Right cardiac atrium (tissue), 5 donors: Measurements from ENCODE around the gene KIF1B. TPM values are rescaled to one million over a fixed set of nuclear protein-coding genes. Genes with fewer than 3 reads are reported as not detected.

Source experiments
- ATAC-seq, 2 donors: fragments of 200-7000 bp; cut with Tn5 transposase; one replicate each; pipeline versions ENCODE4 v1.8.0 to v1.9.1; 2020; ENCODE audit warnings: moderate library complexity in 2 of 2, mild to moderate bottlenecking in 1 of 2
- DNase-seq, 3 donors: peaks; one replicate each; pipeline ENCODE4 v3.0.0-alpha.2; 2020
- H3K27ac ChIP-seq: one replicate; pipeline ENCODE4 v1.5.1; 2013; ENCODE audit warnings: mild to moderate bottlenecking, low read length, control low read depth, moderate library complexity
- H3K27me3 ChIP-seq: one replicate; pipeline ENCODE4 v1.6.1; 2013; ENCODE audit not compliant: control insufficient read depth, insufficient read depth
- H3K4me1 ChIP-seq: one replicate; pipeline ENCODE4 v1.6.1; 2013; ENCODE audit warnings: low read length; ENCODE audit not compliant: control insufficient read depth, insufficient read depth
- H3K4me3 ChIP-seq: one replicate; pipeline ENCODE4 v1.5.1; 2013; ENCODE audit warnings: low read length, control low read depth
- H3K9me3 ChIP-seq: one replicate; pipeline ENCODE4 v1.6.1; 2013; ENCODE audit warnings: low read length; ENCODE audit not compliant: control insufficient read depth
- WGBS: extraction: QIAGEN DNeasy Blood & Tissue Kit; methylation state at CpG from one replicate; pipeline ENCODE4 v1.1.7; 2013; 5-methylcytosine and 5-hydroxymethylcytosine counted together
- intact Hi-C, 4 donors: fragments of 100-400 bp; cut with DNase I; formaldehyde crosslinking; loops; one replicate each; pipeline versions ENCODE4 v1.11.0 to v1.14.0; 2022 to 2023
- polyA plus RNA-seq: library from polyadenylated mRNA; stranded (reverse); fragments of 200-250 nt; gene quantifications from one replicate; pipeline ENCODE4 v1.2.3, GENCODE V29; 2013
- total RNA-seq, 4 donors: library from RNA; stranded (reverse); fragmentation: NEBNext Ultra II Directional; extraction: Animal tissue kit (Norgen Biotek cat#: 25700); gene quantifications; one replicate each; pipeline ENCODE4 v1.2.1, GENCODE V29; 2021
- donor health status: healthy with polysubstance abuse.
- donor health status: DM: no; HTN: yes; CAD: no.
- donor health status: DM: no; HTN: no; CAD: no.
- donor health status: DM: no; HTN: yes; CAD: no; lungs with severe emphysema.
- donor health status: DM: yes; HTN: yes; CAD: no.

The KIF1B gene
- total and polyA plus RNA-seq, 5 donors, result 23.8 to 67.9 (median 62.2) TPM

GRCh38 chr1:10387677-10388386, 177.5 kb downstream of the KIF1B start:
- WGBS, result 23% methylated on average over 3 of the region's 3 CpGs
- DNase-seq, result peak; percentile 64 to 83 (median 68)
- Histone ChIP-seq H3K27me3 (no peaks in the 10 kb centered on the region), H3K27ac (peak overlapping the region; percentile 61), H3K9me3 (no peaks in the 10 kb centered on the region), H3K4me3 (no peak overlapping the region), H3K4me1 (peaks cover 3% of the 10 kb centered on the region)
- ATAC-seq, result peak; percentile 80 to 93
- intact Hi-C loops, result no loop called here

GRCh38 chr1:10388387-10388715, 178.0 kb downstream of the KIF1B start:
- Histone ChIP-seq H3K9me3 (no peaks in the 10 kb centered on the region), H3K4me3 (no peak overlapping the region), H3K4me1 (peaks cover 3% of the 10 kb centered on the region), H3K27ac (no peak overlapping the region), H3K27me3 (no peaks in the 10 kb centered on the region)
- 57% methylated on average over 3 of the region's 3 CpGs for WGBS
- ATAC-seq, result peak in 1 of 2 donors; percentile 13
- intact Hi-C loops, result no loop called here
- DNase-seq, result no peak

GRCh38 chr1:10389271-10389973, 179.1 kb downstream of the KIF1B start:
- Histone ChIP-seq H3K4me1 (peaks cover 3% of the 10 kb centered on the region), H3K9me3 (no peaks in the 10 kb centered on the region), H3K27ac (no peak overlapping the region), H3K4me3 (no peak overlapping the region), H3K27me3 (no peaks in the 10 kb centered on the region)
- ATAC-seq (no peak), DNase-seq (no peak)
- intact Hi-C loops, result no loop called here
- WGBS, result 94% methylated on average over 6 of the region's 6 CpGs

- DNase-seq (no peak), ATAC-seq (no peak)
- Histone ChIP-seq H3K4me3 (no peak overlapping the region), H3K4me1 (no peaks in the 10 kb centered on the region), H3K27me3 (no peaks in the 10 kb centered on the region), H3K9me3 (no peaks in the 10 kb centered on the region), H3K27ac (no peak overlapping the region)
- WGBS, result 94% methylated on average over 3 of the region's 3 CpGs
- intact Hi-C loops, result no loop called here
Observed at GRCh38 chr1:10396870-10397269, 186.5 kb downstream of the KIF1B start.

GRCh38 chr1:10398278-10398733, 187.9 kb downstream of the KIF1B start:
- DNase-seq, result no peak
- Histone ChIP-seq H3K9me3 (no peaks in the 10 kb centered on the region), H3K27ac (peak overlapping the region; percentile 19), H3K4me1 (no peaks in the 10 kb centered on the region), H3K4me3 (peak overlapping the region; percentile 46), H3K27me3 (no peaks in the 10 kb centered on the region)
- WGBS, result under 1% methylated on average over 34 of the region's 34 CpGs
- ATAC-seq, result no peak
- intact Hi-C loops, result no loop called here

- H3K27me3 ChIP-seq, result no peaks in the 10 kb centered on the region
- WGBS, result under 1% methylated on average over 76 of the region's 76 CpGs
- intact Hi-C loops, result no loop called here
- no peaks in the 10 kb centered on the region for H3K9me3 ChIP-seq
- DNase-seq (peak; percentile 99 to 100 (median 99)), ATAC-seq (peak; percentile 100)
- H3K4me1 ChIP-seq, result no peaks in the 10 kb centered on the region
- H3K4me3 ChIP-seq, result peak within 1 kb of the TSS; percentile 77
- H3K27ac ChIP-seq, result peak within 1 kb of the TSS; percentile 69
Observed at GRCh38 chr1:10398734-10399443, 188.5 kb downstream of the KIF1B start, which contains the start of gene PGD. Gene PGD (plus strand): TSS chr1:10399064. CDS start chr1:10399118, 54 bp downstream.

GRCh38 chr1:10399444-10399941, 189.1 kb downstream of the KIF1B start:
- peak in 2 of 3 donors; percentile 28 to 69 for DNase-seq
- ATAC-seq, result no peak
- peak overlapping the region; percentile 77 for H3K4me3 ChIP-seq
- H3K9me3 ChIP-seq, result no peaks in the 10 kb centered on the region
- no peaks in the 10 kb centered on the region for H3K27me3 ChIP-seq
- no peaks in the 10 kb centered on the region for H3K4me1 ChIP-seq
- under 1% methylated on average over 42 of the region's 42 CpGs for WGBS
- peak overlapping the region; percentile 69 for H3K27ac ChIP-seq
- intact Hi-C loops, result no loop called here

- 54% methylated on average over 8 of the region's 8 CpGs for WGBS
- no peak for DNase-seq
- ATAC-seq, result no peak
- no peaks in the 10 kb centered on the region for H3K4me1 ChIP-seq
- intact Hi-C loops, result no loop called here
- H3K9me3 ChIP-seq, result no peaks in the 10 kb centered on the region
- H3K27me3 ChIP-seq, result no peaks in the 10 kb centered on the region
- H3K4me3 ChIP-seq, result peak overlapping the region; percentile 77
- peak overlapping the region; percentile 15 for H3K27ac ChIP-seq
Observed at GRCh38 chr1:10400013-10400412, 189.6 kb downstream of the KIF1B start.

GRCh38 chr1:10401281-10401680, 190.9 kb downstream of the KIF1B start:
- Histone ChIP-seq H3K4me3 (no peak overlapping the region), H3K4me1 (no peaks in the 10 kb centered on the region), H3K27me3 (no peaks in the 10 kb centered on the region), H3K27ac (no peak overlapping the region), H3K9me3 (no peaks in the 10 kb centered on the region)
- intact Hi-C loops, result no loop called here
- DNase-seq, result no peak
- WGBS, result 63% methylated on average over 1 of the region's 1 CpG
- no peak for ATAC-seq

- Histone ChIP-seq H3K27me3 (no peaks in the 10 kb centered on the region), H3K27ac (no peak overlapping the region), H3K4me3 (no peak overlapping the region), H3K9me3 (no peaks in the 10 kb centered on the region), H3K4me1 (no peaks in the 10 kb centered on the region)
- no peak for DNase-seq
- intact Hi-C loops, result no loop called here
- no peak for ATAC-seq
- WGBS, result 97% methylated on average over 9 of the region's 9 CpGs
Observed at GRCh38 chr1:10402729-10403274, 192.4 kb downstream of the KIF1B start.
